GM12874 (cell line): ENCODE data around the gene MACIR.

ENCODE experiments used
- CTCF ChIP-seq: IDR thresholded peaks from 2 replicates; pipeline ENCODE4 v1.5.1; 2011; ENCODE audit warnings: low read depth, mild to moderate bottlenecking, control low read depth, low read length, moderate library complexity; ENCODE audit not compliant: insufficient read depth

MACIR gene

GRCh38 chr5:103234239-103234975, 24.2 kb upstream of the MACIR start:
- TF ChIP-seq CTCF: no peak

- no peak for TF ChIP-seq CTCF
Measured at GRCh38 chr5:103235891-103236290, 22.7 kb upstream of the MACIR start.

- TF ChIP-seq CTCF: no peak
Measured at GRCh38 chr5:103237778-103238177, 20.8 kb upstream of the MACIR start.

GRCh38 chr5:103243665-103244064, 14.9 kb upstream of the MACIR start:
- no peak for TF ChIP-seq CTCF

GRCh38 chr5:103244398-103244797, 14.2 kb upstream of the MACIR start:
- TF ChIP-seq CTCF: no peak

- TF ChIP-seq CTCF: no peak
Measured at GRCh38 chr5:103245761-103246160, 12.8 kb upstream of the MACIR start.

- TF ChIP-seq CTCF: no peak
Measured at GRCh38 chr5:103247118-103247517, 11.4 kb upstream of the MACIR start.
